GM23248 (cell line): Measurements from ENCODE around the gene PEX12. TPM values are rescaled to one million over a fixed set of nuclear protein-coding genes. Genes with fewer than 3 reads are reported as not detected.
"Not testable (repeated sequence)": the region's sequence is repeated elsewhere in the genome, so short reads cannot be mapped to it uniquely, and the experiment has no call there.

Source experiments
- DNase-seq: peaks from one replicate; pipeline ENCODE4 v3.0.0-alpha.2; 2015
- H2AFZ ChIP-seq: fragments of 200-600 bp; sonication (generic); 2 replicates; pipeline ENCODE4 v1.6.1; 2016; ENCODE audit warnings: antibody characterized with exemption
- H3F3A ChIP-seq: fragments of 200-600 bp; sonication (generic); 2 replicates; pipeline ENCODE4 v1.6.1; 2016; ENCODE audit warnings: mild to moderate bottlenecking, antibody characterized with exemption, mixed run types; ENCODE audit not compliant: insufficient read depth
- H3K27ac ChIP-seq: fragments of 200-600 bp; sonication (generic); 2 replicates; pipeline ENCODE4 v1.5.1; 2016; ENCODE audit warnings: mild to moderate bottlenecking
- H3K27me3 ChIP-seq: fragments of 200-600 bp; sonication (generic); replicated peaks from 2 replicates; pipeline ENCODE4 v1.6.1; 2016; ENCODE audit warnings: mild to moderate bottlenecking; ENCODE audit not compliant: insufficient read depth
- H3K36me3 ChIP-seq: fragments of 200-600 bp; sonication (generic); 2 replicates; pipeline ENCODE4 v1.6.1; 2016; ENCODE audit warnings: low read depth, mild to moderate bottlenecking
- H3K4me1 ChIP-seq: fragments of 200-600 bp; sonication (generic); 2 replicates; pipeline ENCODE4 v1.6.1; 2016; ENCODE audit warnings: mild to moderate bottlenecking; ENCODE audit not compliant: insufficient read depth
- H3K4me2 ChIP-seq: fragments of 200-600 bp; sonication (generic); one replicate; pipeline ENCODE4 v1.6.1; 2016; ENCODE audit warnings: mild to moderate bottlenecking; ENCODE audit not compliant: unreplicated experiment
- H3K4me3 ChIP-seq: fragments of 200-600 bp; sonication (generic); 2 replicates; pipeline ENCODE4 v1.5.1; 2016; ENCODE audit warnings: mild to moderate bottlenecking
- H3K79me2 ChIP-seq: fragments of 200-600 bp; sonication (generic); 2 replicates; pipeline ENCODE4 v1.6.1; 2016; ENCODE audit warnings: mild to moderate bottlenecking; ENCODE audit not compliant: insufficient read depth
- H3K9ac ChIP-seq: fragments of 200-600 bp; sonication (generic); 2 replicates; pipeline ENCODE4 v1.6.1; 2016; ENCODE audit warnings: mild to moderate bottlenecking
- H3K9me2 ChIP-seq: fragments of 200-600 bp; sonication (generic); 2 replicates; pipeline ENCODE4 v1.6.1; 2016; ENCODE audit warnings: mixed run types, mild to moderate bottlenecking, moderate library complexity; ENCODE audit not compliant: insufficient read depth
- H3K9me3 ChIP-seq: fragments of 200-600 bp; sonication (generic); one replicate; pipeline ENCODE4 v1.6.1; 2017; ENCODE audit warnings: low read depth
- H4K20me1 ChIP-seq: fragments of 200-600 bp; sonication (generic); 2 replicates; pipeline ENCODE4 v1.6.0; 2016; ENCODE audit not compliant: insufficient read depth
- EZH2 ChIP-seq: fragments of 200-600 bp; sonication (generic); IDR thresholded peaks from 2 replicates; pipeline ENCODE4 v1.6.1; 2018; ENCODE audit warnings: antibody characterized with exemption, mild to moderate bottlenecking; ENCODE audit not compliant: insufficient read depth, poor library complexity, severe bottlenecking
- EZH2phosphoT487 ChIP-seq: fragments of 200-600 bp; sonication (generic); IDR thresholded peaks from 2 replicates; pipeline ENCODE4 v1.6.1; 2018; ENCODE audit warnings: antibody characterized with exemption, moderate library complexity, mild to moderate bottlenecking, low read depth; ENCODE audit not compliant: insufficient read depth
- WGBS, 2 experiments: methylation state at CpG; one replicate each; pipeline ENCODE4 v1.1.6; 2015 to 2017; ENCODE audit warnings: low lambda C conversion rate in 2 of 2, low coverage in 1 of 2; ENCODE audit errors: missing lambda C conversion rate in 2 of 2; 5-methylcytosine and 5-hydroxymethylcytosine counted together
- in situ Hi-C: fragments of 300-500 bp; cut with MboI; formaldehyde crosslinking; loops from 2 replicates; pipeline ENCODE4 v1.15.0; 2020
- polyA plus RNA-seq: library from polyadenylated mRNA; unstranded; fragments of >200 nt; fragmentation: Nextera tagmentation; extraction: Ambion mirVana; gene quantifications from 2 replicates; pipeline ENCODE4 v1.2.1, GENCODE V29; 2016
- total RNA-seq: library from RNA; depleted of rRNA; stranded (reverse); fragments of >200 nt; shearing (Covaris generic); gene quantifications from 2 replicates; pipeline ENCODE4 v1.2.3, GENCODE V29; 2014

The PEX12 gene
- total and polyA plus RNA-seq, 2 experiments from 2014 or later: 6.3 to 7.9 TPM

DNA sequence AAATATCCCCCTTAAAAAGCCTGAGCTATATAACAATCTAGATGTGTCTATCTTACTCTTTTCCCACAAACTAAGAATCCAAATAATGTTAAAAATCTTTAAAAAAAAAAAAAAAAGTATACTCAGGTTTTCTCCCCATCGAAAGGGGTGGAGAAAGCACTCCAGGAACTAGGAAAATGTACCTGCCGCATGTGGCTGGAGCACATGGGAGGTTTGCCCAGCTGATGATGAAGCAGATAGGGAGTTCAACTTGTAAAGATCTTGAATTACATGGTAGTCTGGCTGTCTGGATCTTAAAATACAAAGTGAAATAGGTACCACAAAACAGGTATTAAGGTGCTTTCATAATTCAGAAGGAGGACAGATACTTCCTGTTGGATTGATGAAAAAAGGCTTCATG is 9.0 kb downstream of the PEX12 start:
- Histone ChIP-seq H3K4me3 (no peak overlapping the region), H3K27me3 (0 out of 2 replicates have a peak, but pooled peaks cover 9% of the 10 kb centered on the region), H3K9me2 (no peaks in the 10 kb centered on the region), H3F3A (peaks cover 2% of the 10 kb centered on the region; the same call in 1 of the 2 replicates), H3K4me1 (peaks cover 11% of the 10 kb centered on the region; the same call in 1 of the 2 replicates), H3K9ac (peak overlapping the region; percentile 94), H3K79me2 (peaks cover 49% of the 10 kb centered on the region), H3K36me3 (no peaks in the 10 kb centered on the region), H2AFZ (no peak overlapping the region), H3K9me3 (no peaks in the 10 kb centered on the region), H3K27ac (no peak overlapping the region), H3K4me2 (peak overlapping the region; percentile 95), H4K20me1 (no peaks in the 10 kb centered on the region)
- 70 to 79% methylated on average over 2 of the region's 2 CpGs for WGBS, 2 experiments
- in situ Hi-C loops: no loop called here
- no peak for TF ChIP-seq EZH2phosphoT487
- TF ChIP-seq EZH2: no peak
- no peak for DNase-seq

GRCh38 chr17:35568561-35568960 is 9.8 kb downstream of the PEX12 start:
- Histone ChIP-seq H3K27ac (peak overlapping the region; percentile 90), H3K9me3 (no peaks in the 10 kb centered on the region), H4K20me1 (no peaks in the 10 kb centered on the region), H3K9ac (peak overlapping the region; percentile 94), H3K9me2 (no peaks in the 10 kb centered on the region), H3K36me3 (no peaks in the 10 kb centered on the region), H3K4me3 (peak overlapping the region; percentile 100), H3K4me2 (peak overlapping the region; percentile 95), H3K27me3 (0 out of 2 replicates have a peak, but pooled peaks cover 9% of the 10 kb centered on the region), H3K4me1 (peaks cover 11% of the 10 kb centered on the region; the same call in 1 of the 2 replicates), H3K79me2 (peaks cover 49% of the 10 kb centered on the region), H2AFZ (peak overlapping the region; percentile 96), H3F3A (no peaks in the 10 kb centered on the region)
- WGBS, 2 experiments: 15 to 17% methylated on average over 13 to 15 of the region's 15 CpGs
- DNase-seq: peak; percentile 87
- in situ Hi-C loops: no loop called here
- no peak for TF ChIP-seq EZH2phosphoT487
- TF ChIP-seq EZH2: no peak

DNA sequence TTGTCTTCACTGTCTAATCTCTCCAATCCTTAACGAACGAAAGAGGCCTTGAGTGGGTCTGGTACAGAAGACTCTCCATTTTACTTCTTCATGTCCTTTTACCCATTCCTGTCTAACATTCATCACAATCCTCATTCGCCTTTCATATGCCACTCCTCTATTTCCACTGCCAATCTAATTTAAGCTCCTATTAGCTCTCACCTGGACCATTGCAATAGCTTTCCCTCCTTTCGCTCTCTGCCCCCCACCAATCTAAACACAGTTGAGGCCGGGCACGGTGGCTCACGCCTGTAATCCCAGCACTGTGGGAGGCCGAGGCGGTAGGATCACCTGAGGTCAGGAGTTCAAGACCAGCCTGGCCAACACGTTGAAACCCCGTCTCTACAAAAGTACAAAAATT is 11.4 kb downstream of the PEX12 start:
- in situ Hi-C loops: no loop called here
- Histone ChIP-seq H3K4me1 (peaks cover 11% of the 10 kb centered on the region; the same call in 1 of the 2 replicates), H3F3A (no peaks in the 10 kb centered on the region), H3K4me2 (peak overlapping the region; percentile 85), H3K4me3 (peak overlapping the region; percentile 100), H3K36me3 (no peaks in the 10 kb centered on the region), H2AFZ (peak overlapping the region; percentile 96), H3K9ac (peak overlapping the region; percentile 94; the same call in 1 of the 2 replicates), H3K9me2 (no peaks in the 10 kb centered on the region), H4K20me1 (no peaks in the 10 kb centered on the region), H3K9me3 (no peaks in the 10 kb centered on the region), H3K27me3 (0 out of 2 replicates have a peak, but pooled peaks cover 9% of the 10 kb centered on the region), H3K27ac (no peak overlapping the region), H3K79me2 (peaks cover 40% of the 10 kb centered on the region)
- TF ChIP-seq EZH2 (no peak), EZH2phosphoT487 (no peak)
- DNase-seq: no peak
- WGBS, 2 experiments: 60 to 64% methylated on average over 11 of the region's 11 CpGs

- H3K9me3 ChIP-seq, H3K9me2 ChIP-seq, DNase-seq, H2AFZ ChIP-seq, H3K4me1 ChIP-seq, H3K9ac ChIP-seq, H3K27ac ChIP-seq, H3K4me3 ChIP-seq, in situ Hi-C loops, H3K4me2 ChIP-seq, H3K79me2 ChIP-seq, H4K20me1 ChIP-seq, H3F3A ChIP-seq, H3K36me3 ChIP-seq: not testable (repeated sequence)
- H3K27me3 ChIP-seq: 0 out of 2 replicates have a peak, but pooled peaks cover 17% of the 10 kb centered on the region
- WGBS, 2 experiments: 62 to 71% methylated on average over 16 of the region's 16 CpGs
These were observed 15.2 kb downstream of the PEX12 start for GRCh38 chr17:35563181-35563580.

DNA sequence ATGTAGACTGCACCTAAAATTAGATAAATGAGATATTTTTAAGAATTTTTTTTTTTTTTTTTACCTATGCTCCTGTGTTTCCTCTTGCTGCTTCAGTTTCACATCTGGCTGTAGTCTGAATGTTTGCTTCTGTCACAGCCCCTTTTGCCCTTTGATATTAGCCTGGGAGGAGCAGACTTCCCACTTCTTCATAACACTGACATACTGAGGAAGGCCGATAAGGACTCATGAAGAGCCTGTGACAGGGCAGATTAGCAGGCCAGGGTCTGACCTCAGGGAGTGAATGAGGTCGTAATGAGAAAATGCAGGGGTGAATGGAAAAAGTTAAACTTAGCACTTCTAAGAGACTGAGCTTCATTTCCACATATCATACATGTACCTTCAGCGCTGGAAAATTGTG is 17.7 kb downstream of the PEX12 start, which contains the start of gene SLFN14:
TSS of gene SLFN14 (minus strand) at position 117 of the 400 bp plus-strand sequence. CDS start 2,757 bp downstream, outside the sequence.
- Histone ChIP-seq H3K9ac (no peak within 1 kb of the TSS), H3F3A (no peaks in the 10 kb centered on the region), H3K27ac (no peak within 1 kb of the TSS), H3K4me3 (no peak within 1 kb of the TSS), H3K9me3 (no peaks in the 10 kb centered on the region), H3K4me1 (no peaks in the 10 kb centered on the region), H2AFZ (no peak within 1 kb of the TSS), H3K27me3 (peaks cover 38% of the 10 kb centered on the region; the same call in 1 of the 2 replicates), H4K20me1 (no peaks in the 10 kb centered on the region), H3K36me3 (no peaks in the 10 kb centered on the region), H3K79me2 (no peaks in the 10 kb centered on the region), H3K9me2 (no peaks in the 10 kb centered on the region), H3K4me2 (no peak within 1 kb of the TSS)
- TF ChIP-seq EZH2: no peak
- TF ChIP-seq EZH2phosphoT487: no peak
- in situ Hi-C loops: no loop called here
- 49 to 56% methylated on average over 3 of the region's 3 CpGs for WGBS, 2 experiments
- no peak for DNase-seq
